Hepatocyte (in vitro differentiated cells): ENCODE measurements around the gene TRIM8.

ENCODE experiments used
- CTCF ChIP-seq: fragments of 200-600 bp; sonication (generic); IDR thresholded peaks from 2 replicates; pipeline ENCODE4 v1.5.1; 2016; ENCODE audit warnings: antibody characterized with exemption, mild to moderate bottlenecking; ENCODE audit not compliant: poor library complexity
- EZH2 ChIP-seq: fragments of 200-600 bp; sonication (generic); IDR thresholded peaks from 2 replicates; pipeline ENCODE4 v1.6.1; 2016; ENCODE audit warnings: antibody characterized with exemption, mild to moderate bottlenecking, borderline replicate concordance
- EZH2phosphoT487 ChIP-seq: fragments of 200-600 bp; sonication (generic); IDR thresholded peaks from one replicate; pipeline ENCODE4 v1.6.1; 2018; ENCODE audit warnings: antibody characterized with exemption, mild to moderate bottlenecking, low read depth, moderate library complexity; ENCODE audit not compliant: unreplicated experiment, severe bottlenecking

GRCh38 chr10:102670871-102671434 is 26.7 kb downstream of the TRIM8 start:
- TF ChIP-seq EZH2 = no peak
- TF ChIP-seq CTCF = no peak
- TF ChIP-seq EZH2phosphoT487 = no peak
